Measurements from ENCODE around the gene DOCK4. TPM values are rescaled to one million over a fixed set of nuclear protein-coding genes. Genes with fewer than 3 reads are reported as not detected.

Gene DOCK4
- total RNA-seq, 3 donors from 2014 or later: 1.1 to 2.1 (median 2.1) TPM

- DNase-seq (no peak), ATAC-seq (no peak)
- Mint-ChIP-seq H3K9me3 (no peaks in the 10 kb centered on the region), H3K4me1 (ENCODE audit: low read depth) (no peaks in the 10 kb centered on the region), H3K4me3 (no peak overlapping the region), H3K36me3 (ENCODE audit: insufficient read depth) (no peaks in the 10 kb centered on the region), H3K27me3 (ENCODE audit: low read depth) (peaks cover 3% of the 10 kb centered on the region)
Observed at GRCh38 chr7:112031689-112032088, 174.5 kb downstream of the DOCK4 start.

- Mint-ChIP-seq H3K4me1 (ENCODE audit: low read depth) (no peaks in the 10 kb centered on the region), H3K27me3 (ENCODE audit: low read depth) (peaks cover 1% of the 10 kb centered on the region), H3K4me3 (no peak overlapping the region)
Observed at GRCh38 chr7:112025556-112025955, 180.6 kb downstream of the DOCK4 start.

GRCh38 chr7:112023786-112024185 lies 182.4 kb downstream of the DOCK4 start:
- H3K36me3 Mint-ChIP-seq (ENCODE audit: insufficient read depth): no peaks in the 10 kb centered on the region
- no peak overlapping the region for H3K4me3 Mint-ChIP-seq
- no peaks in the 10 kb centered on the region for H3K4me1 Mint-ChIP-seq (ENCODE audit: low read depth)
- peaks cover 1% of the 10 kb centered on the region for H3K27me3 Mint-ChIP-seq (ENCODE audit: low read depth)
- ATAC-seq (no peak), DNase-seq (no peak)
- H3K9me3 Mint-ChIP-seq: no peaks in the 10 kb centered on the region

More at GRCh38 chr7:112025556-112025955, 180.6 kb downstream of the DOCK4 start:
- ATAC-seq (no peak), DNase-seq (no peak)
- Mint-ChIP-seq H3K9me3 (no peaks in the 10 kb centered on the region), H3K36me3 (ENCODE audit: insufficient read depth) (no peaks in the 10 kb centered on the region)

- ATAC-seq: no peak
- H3K27me3 Mint-ChIP-seq (ENCODE audit: low read depth): peaks cover 1% of the 10 kb centered on the region
- H3K4me3 Mint-ChIP-seq: no peak overlapping the region
- no peaks in the 10 kb centered on the region for H3K36me3 Mint-ChIP-seq (ENCODE audit: insufficient read depth)
- DNase-seq: no peak
- no peaks in the 10 kb centered on the region for H3K9me3 Mint-ChIP-seq
- no peaks in the 10 kb centered on the region for H3K4me1 Mint-ChIP-seq (ENCODE audit: low read depth)
Observed at GRCh38 chr7:112023282-112023681, 182.9 kb downstream of the DOCK4 start.

GRCh38 chr7:112022128-112022527 lies 184.1 kb downstream of the DOCK4 start:
- H3K4me1 Mint-ChIP-seq (ENCODE audit: low read depth): no peaks in the 10 kb centered on the region
- H3K9me3 Mint-ChIP-seq: no peaks in the 10 kb centered on the region
- DNase-seq: no peak
- peaks cover 1% of the 10 kb centered on the region for H3K27me3 Mint-ChIP-seq (ENCODE audit: low read depth)
- H3K4me3 Mint-ChIP-seq: no peak overlapping the region
- no peak for ATAC-seq
- H3K36me3 Mint-ChIP-seq (ENCODE audit: insufficient read depth): no peaks in the 10 kb centered on the region

GRCh38 chr7:112021379-112022044 lies 184.7 kb downstream of the DOCK4 start:
- no peak for ATAC-seq
- H3K4me1 Mint-ChIP-seq (ENCODE audit: low read depth): no peaks in the 10 kb centered on the region
- no peak overlapping the region for H3K4me3 Mint-ChIP-seq

GRCh38 chr7:112020800-112021199 lies 185.4 kb downstream of the DOCK4 start:
- DNase-seq: no peak
- H3K4me1 Mint-ChIP-seq (ENCODE audit: low read depth): no peaks in the 10 kb centered on the region

More at GRCh38 chr7:112021379-112022044, 184.7 kb downstream of the DOCK4 start:
- H3K9me3 Mint-ChIP-seq: no peaks in the 10 kb centered on the region
- no peaks in the 10 kb centered on the region for H3K36me3 Mint-ChIP-seq (ENCODE audit: insufficient read depth)
- DNase-seq: no peak
- peaks cover 1% of the 10 kb centered on the region for H3K27me3 Mint-ChIP-seq (ENCODE audit: low read depth)

GRCh38 chr7:112019932-112020331 lies 186.3 kb downstream of the DOCK4 start:
- Mint-ChIP-seq H3K36me3 (ENCODE audit: insufficient read depth) (no peaks in the 10 kb centered on the region), H3K27me3 (ENCODE audit: low read depth) (peaks cover 1% of the 10 kb centered on the region), H3K9me3 (no peaks in the 10 kb centered on the region), H3K4me3 (no peak overlapping the region), H3K4me1 (ENCODE audit: low read depth) (no peaks in the 10 kb centered on the region)
- ATAC-seq (no peak), DNase-seq (no peak)

More at GRCh38 chr7:112020800-112021199, 185.4 kb downstream of the DOCK4 start:
- no peak for ATAC-seq
- no peaks in the 10 kb centered on the region for H3K36me3 Mint-ChIP-seq (ENCODE audit: insufficient read depth)
- H3K9me3 Mint-ChIP-seq: no peaks in the 10 kb centered on the region
- no peak overlapping the region for H3K4me3 Mint-ChIP-seq
- peaks cover 1% of the 10 kb centered on the region for H3K27me3 Mint-ChIP-seq (ENCODE audit: low read depth)

GRCh38 chr7:112018305-112019030 lies 187.7 kb downstream of the DOCK4 start:
- DNase-seq: no peak
- Mint-ChIP-seq H3K4me3 (no peak overlapping the region), H3K27me3 (ENCODE audit: low read depth) (peaks cover 1% of the 10 kb centered on the region), H3K4me1 (ENCODE audit: low read depth) (no peaks in the 10 kb centered on the region), H3K36me3 (ENCODE audit: insufficient read depth) (no peaks in the 10 kb centered on the region), H3K9me3 (no peaks in the 10 kb centered on the region)
- ATAC-seq: no peak

GRCh38 chr7:112015146-112015545 lies 191.1 kb downstream of the DOCK4 start:
- no peaks in the 10 kb centered on the region for H3K9me3 Mint-ChIP-seq
- no peak overlapping the region for H3K4me3 Mint-ChIP-seq
- DNase-seq (no peak), ATAC-seq (no peak)
- H3K36me3 Mint-ChIP-seq (ENCODE audit: insufficient read depth): no peaks in the 10 kb centered on the region
- peaks cover 2% of the 10 kb centered on the region for H3K27me3 Mint-ChIP-seq (ENCODE audit: low read depth)
- H3K4me1 Mint-ChIP-seq (ENCODE audit: low read depth): no peaks in the 10 kb centered on the region

- no peak for DNase-seq
- Mint-ChIP-seq H3K4me3 (no peak overlapping the region), H3K36me3 (ENCODE audit: insufficient read depth) (no peaks in the 10 kb centered on the region), H3K27me3 (ENCODE audit: low read depth) (peaks cover 2% of the 10 kb centered on the region), H3K9me3 (no peaks in the 10 kb centered on the region), H3K4me1 (ENCODE audit: low read depth) (no peaks in the 10 kb centered on the region)
- no peak for ATAC-seq
Observed at GRCh38 chr7:112014347-112014746, 191.9 kb downstream of the DOCK4 start.

GRCh38 chr7:112013274-112013673 lies 192.9 kb downstream of the DOCK4 start:
- Mint-ChIP-seq H3K4me1 (ENCODE audit: low read depth) (no peaks in the 10 kb centered on the region), H3K9me3 (no peaks in the 10 kb centered on the region), H3K36me3 (ENCODE audit: insufficient read depth) (no peaks in the 10 kb centered on the region), H3K27me3 (ENCODE audit: low read depth) (peaks cover 2% of the 10 kb centered on the region), H3K4me3 (no peak overlapping the region)
- DNase-seq: no peak
- ATAC-seq: no peak

GRCh38 chr7:112012242-112012641 lies 194.0 kb downstream of the DOCK4 start:
- Mint-ChIP-seq H3K9me3 (no peaks in the 10 kb centered on the region), H3K27me3 (ENCODE audit: low read depth) (peaks cover 2% of the 10 kb centered on the region), H3K36me3 (ENCODE audit: insufficient read depth) (no peaks in the 10 kb centered on the region), H3K4me3 (no peak overlapping the region), H3K4me1 (ENCODE audit: low read depth) (no peaks in the 10 kb centered on the region)
- ATAC-seq (no peak), DNase-seq (no peak)

- ATAC-seq (no peak), DNase-seq (no peak)
- Mint-ChIP-seq H3K4me1 (ENCODE audit: low read depth) (no peaks in the 10 kb centered on the region), H3K4me3 (no peak overlapping the region), H3K9me3 (no peaks in the 10 kb centered on the region), H3K36me3 (ENCODE audit: insufficient read depth) (no peaks in the 10 kb centered on the region), H3K27me3 (ENCODE audit: low read depth) (peaks cover 2% of the 10 kb centered on the region)
Observed at GRCh38 chr7:112010994-112011393, 195.2 kb downstream of the DOCK4 start.

- Mint-ChIP-seq H3K4me3 (no peak overlapping the region), H3K27me3 (ENCODE audit: low read depth) (peaks cover 2% of the 10 kb centered on the region), H3K36me3 (ENCODE audit: insufficient read depth) (no peaks in the 10 kb centered on the region), H3K9me3 (no peaks in the 10 kb centered on the region), H3K4me1 (ENCODE audit: low read depth) (no peaks in the 10 kb centered on the region)
- ATAC-seq (no peak), DNase-seq (no peak)
Observed at GRCh38 chr7:112010109-112010508, 196.1 kb downstream of the DOCK4 start.
